Glomerular endothelial cell (primary cell): Measurements from ENCODE around the gene NDUFAF2. TPM values are rescaled to one million over a fixed set of nuclear protein-coding genes. Genes with fewer than 3 reads are reported as not detected.
"Not testable (repeated sequence)": the region's sequence is repeated elsewhere in the genome, so short reads cannot be mapped to it uniquely, and the experiment has no call there.

Source experiments
- DNase-seq: peaks from one replicate; pipeline ENCODE4 v3.0.0-alpha.2; 2011; ENCODE audit warnings: low read depth, low spot score; ENCODE audit errors: extremely low read depth
- total RNA-seq: library from RNA; depleted of rRNA; stranded (reverse); fragments of >200 nt; gene quantifications from 2 replicates; pipeline ENCODE4 v1.2.3, GENCODE V29; 2015

The NDUFAF2 gene
- total RNA-seq, 1 donor from 2014 or later, result 22.3 TPM

DNA sequence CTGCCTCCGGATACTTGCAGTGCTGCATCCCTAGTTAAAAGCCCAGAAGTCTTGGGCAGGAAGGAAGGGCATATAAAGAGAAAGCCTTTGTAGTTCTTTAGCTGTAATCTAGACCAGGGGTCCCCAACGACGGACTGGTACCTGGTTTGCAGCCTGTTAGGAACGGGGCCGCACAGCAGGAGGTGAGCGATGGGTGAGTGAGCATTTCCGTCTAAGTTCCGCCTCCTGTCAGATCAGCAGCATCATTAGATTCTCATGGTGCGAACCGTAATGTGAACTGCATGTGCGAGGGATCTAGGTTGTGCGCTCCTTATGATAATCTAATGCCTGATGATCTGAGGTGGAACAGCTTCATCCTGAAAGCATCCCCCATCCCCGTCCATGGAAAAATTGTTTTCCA lies 218.9 kb downstream of the NDUFAF2 start:
- no peak for DNase-seq

DNA sequence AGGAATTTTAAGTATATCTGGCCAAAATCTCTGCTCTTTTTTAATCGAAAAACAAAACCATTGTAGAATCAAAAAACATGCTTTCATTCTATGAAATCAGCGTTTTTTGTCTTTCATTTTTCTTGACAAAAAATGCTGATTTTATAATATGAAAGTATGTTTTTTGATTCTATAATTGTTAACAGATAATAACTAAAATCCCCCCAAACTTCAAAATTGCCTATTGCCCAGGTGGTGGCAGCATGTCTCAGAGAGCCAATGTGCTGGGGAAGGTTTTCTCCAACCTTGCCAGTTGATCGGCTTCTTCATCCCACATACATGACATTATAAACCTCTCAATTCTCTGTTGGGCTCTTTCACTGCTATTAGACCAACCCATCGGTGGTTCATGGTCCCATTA lies 222.4 kb downstream of the NDUFAF2 start:
- no peak for DNase-seq

DNA sequence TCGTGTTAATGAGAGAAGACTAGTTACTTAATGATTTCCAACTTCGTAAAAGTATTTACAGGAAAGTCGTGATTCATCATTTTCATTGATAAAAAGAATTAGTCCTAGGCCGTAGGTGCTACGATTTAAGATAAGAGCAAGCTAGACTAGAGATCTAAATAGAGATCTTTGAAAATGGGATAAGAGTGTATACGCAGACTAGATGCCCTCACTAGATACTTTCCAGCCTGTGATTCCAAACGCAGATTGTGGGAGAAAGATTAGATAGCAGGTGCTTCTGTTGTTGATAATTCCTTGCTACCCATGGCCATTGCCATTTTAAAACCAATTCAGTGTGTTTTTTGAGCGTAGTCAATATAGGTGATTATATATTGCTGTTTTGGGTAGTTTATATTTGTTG lies 223.9 kb downstream of the NDUFAF2 start:
- DNase-seq, result no peak

DNA sequence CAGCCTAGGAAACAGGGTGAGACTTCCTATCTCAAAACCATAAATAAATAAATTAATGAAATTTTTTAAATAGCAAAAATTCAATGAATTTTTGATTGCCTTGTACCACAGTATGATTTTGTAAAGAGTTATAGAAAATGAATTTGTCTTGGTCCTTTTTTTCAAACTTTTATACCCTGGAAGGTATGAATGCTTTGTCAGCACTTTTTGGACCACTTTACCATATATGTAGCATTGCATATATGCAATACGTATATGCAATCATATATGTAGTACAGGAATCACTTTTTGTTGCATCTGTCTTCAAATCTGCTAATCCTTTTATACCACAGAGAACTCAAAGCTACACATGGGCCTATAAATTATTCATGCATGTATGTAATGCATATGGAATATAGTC lies 226.5 kb downstream of the NDUFAF2 start:
- DNase-seq, result no peak

DNA sequence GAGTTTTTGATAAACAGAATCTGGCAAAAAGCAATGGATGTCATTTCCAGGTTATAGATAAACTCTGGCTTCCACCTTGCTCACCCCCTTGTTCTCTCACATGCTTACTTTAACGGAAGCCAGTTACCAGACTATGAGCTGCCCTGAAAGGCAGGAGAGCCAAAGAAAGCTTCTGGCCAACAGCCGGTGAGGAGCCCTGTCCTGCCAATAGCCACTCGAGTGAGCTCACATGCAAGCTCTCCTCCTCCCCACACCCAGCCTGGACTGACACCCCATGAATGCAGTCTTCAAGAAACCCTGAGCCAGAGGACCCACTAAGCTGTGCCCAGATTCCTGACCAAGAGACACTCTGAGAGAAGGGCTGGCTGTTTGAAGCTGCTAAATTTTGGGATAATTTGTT lies 231.6 kb downstream of the NDUFAF2 start:
- no peak for DNase-seq

DNA sequence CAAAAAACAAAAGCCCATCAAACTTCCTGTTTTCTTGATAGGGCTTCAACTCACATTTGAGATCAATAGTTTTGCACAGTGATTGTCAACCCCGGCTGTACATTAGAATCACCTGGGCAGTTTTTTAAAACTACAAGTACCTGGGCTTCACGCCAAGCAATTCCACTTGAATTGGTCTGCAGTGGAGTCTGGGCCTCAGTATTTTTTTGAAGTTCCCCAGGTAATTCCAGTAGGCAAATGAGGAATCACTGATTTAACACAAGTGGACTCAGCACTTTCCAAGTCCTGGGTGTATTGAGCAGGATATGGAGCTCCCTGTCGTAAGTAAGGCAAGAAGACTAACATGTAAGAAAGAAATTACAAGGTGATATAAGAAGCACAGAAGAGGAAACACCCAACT lies 232.1 kb downstream of the NDUFAF2 start:
- no peak for DNase-seq

DNA sequence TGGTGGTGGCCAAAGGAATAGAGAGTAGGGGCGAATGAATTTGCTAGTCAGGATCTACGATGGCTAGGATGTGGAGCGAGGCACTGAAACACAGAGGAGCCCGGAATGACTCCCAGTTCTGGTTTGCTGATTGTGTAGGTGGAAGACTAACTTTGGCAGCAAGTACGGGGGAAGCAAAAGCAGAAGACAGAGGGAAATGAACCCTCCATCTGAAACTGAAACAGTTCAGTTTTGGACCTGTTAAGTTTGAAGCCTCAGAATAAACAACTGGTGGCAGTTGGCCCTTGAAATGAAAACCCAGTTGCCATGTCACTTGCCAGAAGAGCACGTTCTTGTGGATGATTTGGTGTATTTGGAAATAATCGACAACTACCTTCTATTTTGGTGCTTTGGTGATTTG lies 232.7 kb downstream of the NDUFAF2 start:
- DNase-seq, result no peak

DNA sequence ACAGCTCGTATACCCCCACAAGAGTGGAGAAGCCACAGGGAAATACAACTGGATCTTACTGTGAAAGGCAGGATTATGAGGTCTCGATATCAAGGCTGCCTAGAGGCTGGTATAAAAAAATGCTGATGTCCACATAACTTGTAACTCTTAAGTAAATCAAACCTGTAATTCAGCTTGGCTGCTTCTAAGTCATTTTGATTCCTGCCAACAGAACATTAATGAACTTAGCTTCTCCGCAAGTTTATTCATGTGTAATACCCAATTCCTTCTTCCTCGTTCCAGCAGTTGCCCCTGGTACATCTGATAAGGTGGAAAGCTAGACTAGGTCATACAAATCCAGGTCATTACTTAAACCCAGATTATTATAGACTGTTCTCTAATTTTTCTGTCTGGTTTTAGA lies 233.7 kb downstream of the NDUFAF2 start:
- no peak for DNase-seq

DNA sequence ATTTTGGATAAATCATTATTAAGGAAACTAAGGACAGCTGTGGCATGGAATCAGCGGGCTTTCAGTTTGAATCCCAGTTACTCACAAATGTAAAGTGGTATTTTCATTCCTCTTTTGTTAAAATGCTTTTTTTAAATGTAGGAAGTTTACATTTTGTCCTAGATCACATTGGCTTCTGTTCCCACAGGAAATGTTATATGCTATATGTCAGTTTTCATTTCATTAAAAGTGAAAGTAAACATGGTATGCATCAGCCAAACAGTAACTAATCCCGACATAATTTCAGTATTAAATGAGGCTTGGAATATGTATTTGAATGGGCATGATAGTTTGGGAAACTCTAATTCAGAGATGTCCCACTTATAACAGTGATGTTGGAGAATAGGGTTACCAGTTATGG lies 235.9 kb downstream of the NDUFAF2 start:
- DNase-seq, result no peak

DNA sequence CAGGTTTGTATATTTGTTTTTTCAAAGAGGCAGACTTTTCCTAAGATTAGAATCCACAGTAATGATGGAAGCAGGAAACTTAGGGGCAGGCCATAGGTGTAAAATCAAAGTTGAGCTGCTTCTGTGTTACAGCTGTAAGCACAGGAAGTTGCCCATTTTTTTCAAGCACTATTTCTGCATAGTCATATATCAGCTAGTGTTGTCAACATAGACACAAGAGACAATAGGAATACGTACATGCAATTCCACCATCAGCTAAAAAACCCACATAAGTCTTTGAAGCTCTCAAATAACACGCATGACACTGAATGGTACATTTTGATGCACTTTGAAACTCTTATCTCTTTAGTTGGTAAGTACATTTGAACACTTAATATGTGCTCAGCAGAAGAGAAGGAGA lies 237.4 kb downstream of the NDUFAF2 start:
- DNase-seq, result no peak

DNA sequence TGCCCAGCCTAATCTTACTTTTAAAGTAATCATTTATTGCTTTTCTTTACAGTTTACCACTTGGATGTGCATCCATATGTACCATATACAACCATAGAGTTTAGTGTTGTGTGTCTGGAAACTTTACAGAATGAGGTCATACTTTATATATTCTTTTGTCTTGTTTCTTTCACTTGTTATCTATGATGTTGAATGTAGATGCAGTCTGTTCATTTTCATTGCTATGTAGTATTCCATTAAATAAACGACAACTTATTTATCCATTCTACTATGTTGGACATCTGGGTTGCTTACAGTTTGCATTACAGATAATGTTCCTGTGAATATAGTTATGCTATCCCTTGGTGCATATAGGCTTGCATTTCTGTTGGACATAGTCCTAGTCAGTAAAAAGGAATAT lies 238.5 kb downstream of the NDUFAF2 start:
- DNase-seq, result no peak

DNA sequence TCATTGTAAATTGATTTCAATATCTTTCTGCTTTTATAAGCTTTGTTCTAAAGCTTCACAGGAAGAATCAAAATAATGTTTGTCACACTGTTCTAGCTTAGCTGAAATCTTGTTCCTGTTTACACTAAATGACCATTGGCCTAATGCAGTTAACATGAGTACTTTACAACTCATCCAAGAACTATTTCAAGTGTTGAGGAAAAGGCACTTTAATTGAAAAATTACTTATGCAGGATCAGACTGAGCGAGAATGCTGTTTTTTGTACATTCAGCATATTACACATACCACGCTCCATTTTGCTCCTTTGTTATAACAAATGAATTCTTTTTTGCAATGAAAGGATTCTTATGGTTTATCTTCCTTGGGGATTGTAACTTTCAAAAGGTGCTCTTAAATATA lies 239.7 kb downstream of the NDUFAF2 start:
- no peak for DNase-seq

DNA sequence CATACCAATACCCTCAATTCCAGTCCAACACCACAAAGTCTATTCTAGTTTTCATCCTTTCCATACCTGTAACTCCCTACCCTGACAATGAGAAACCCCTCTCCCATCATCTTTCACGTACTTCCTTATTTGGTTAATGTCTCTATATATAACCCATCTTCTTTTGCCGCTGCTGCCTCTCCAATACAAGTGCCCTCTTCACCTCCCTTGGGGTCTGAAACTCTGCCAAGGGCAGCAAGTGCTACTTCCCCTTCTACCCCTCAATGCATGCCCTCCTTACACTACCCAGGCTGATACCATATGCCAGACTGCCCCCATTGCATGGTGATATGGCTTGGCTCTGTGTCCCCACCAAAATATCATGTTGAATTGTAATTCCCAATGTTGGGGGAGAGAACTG lies 241.6 kb downstream of the NDUFAF2 start:
- no peak for DNase-seq

DNA sequence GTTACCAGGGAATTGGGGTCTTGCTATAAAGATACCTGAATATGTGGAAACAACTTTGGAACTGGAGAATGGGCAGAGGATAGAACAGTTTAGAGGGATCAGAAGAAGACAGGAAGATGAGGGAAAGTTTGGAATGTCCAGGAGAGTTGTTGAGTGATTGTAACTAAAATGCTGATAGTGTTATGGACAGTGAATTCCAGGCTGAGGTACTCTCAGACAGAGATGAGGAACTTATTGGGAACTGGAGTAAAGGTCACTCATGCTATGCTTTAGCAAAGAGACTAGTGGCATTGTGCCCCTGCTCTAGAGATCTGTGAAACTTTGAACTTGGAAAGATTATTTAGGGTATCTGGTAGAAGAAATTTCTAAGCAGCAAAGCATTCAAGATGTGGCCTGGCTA lies 242.3 kb downstream of the NDUFAF2 start:
- not testable (repeated sequence) for DNase-seq

DNA sequence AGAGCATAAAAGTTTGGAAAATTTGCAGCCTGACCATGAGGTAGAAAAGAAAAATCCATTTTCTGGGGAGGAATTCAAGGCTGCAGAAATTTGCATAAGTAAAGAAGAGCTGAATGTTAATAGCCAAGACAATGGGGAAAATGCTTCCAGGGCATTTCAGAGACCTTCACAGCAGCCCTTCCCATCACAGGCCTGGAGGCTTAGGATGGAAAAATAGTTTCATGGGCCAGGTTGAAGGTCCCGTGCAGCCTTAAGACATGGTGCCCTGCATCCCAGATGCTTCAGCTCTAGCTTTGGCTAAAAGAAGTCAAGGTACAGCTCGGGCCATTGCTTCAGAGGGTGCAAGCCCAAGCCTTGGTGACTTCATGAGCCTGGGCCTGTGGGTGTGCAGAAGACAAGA lies 242.8 kb downstream of the NDUFAF2 start:
- not testable (repeated sequence) for DNase-seq

DNA sequence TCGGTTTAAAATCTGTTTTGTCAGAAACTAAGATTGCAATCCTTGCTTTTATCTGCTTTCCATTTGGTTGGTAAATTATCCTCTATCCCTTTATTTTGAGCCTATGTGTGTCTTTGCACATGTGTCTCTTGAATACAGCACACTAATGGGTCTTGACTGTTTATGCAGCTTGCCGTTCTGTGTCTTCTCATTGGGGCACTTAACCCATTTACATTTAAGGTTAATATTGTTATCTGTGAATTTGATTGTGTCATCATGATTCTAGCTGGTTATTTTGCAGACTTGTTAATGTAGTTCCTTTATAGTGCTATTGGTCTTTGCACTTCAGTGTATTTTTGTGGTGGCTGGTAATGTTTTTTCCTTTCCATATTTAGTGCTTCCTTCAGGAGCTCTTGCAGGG lies 253.6 kb downstream of the NDUFAF2 start:
- DNase-seq, result no peak

DNA sequence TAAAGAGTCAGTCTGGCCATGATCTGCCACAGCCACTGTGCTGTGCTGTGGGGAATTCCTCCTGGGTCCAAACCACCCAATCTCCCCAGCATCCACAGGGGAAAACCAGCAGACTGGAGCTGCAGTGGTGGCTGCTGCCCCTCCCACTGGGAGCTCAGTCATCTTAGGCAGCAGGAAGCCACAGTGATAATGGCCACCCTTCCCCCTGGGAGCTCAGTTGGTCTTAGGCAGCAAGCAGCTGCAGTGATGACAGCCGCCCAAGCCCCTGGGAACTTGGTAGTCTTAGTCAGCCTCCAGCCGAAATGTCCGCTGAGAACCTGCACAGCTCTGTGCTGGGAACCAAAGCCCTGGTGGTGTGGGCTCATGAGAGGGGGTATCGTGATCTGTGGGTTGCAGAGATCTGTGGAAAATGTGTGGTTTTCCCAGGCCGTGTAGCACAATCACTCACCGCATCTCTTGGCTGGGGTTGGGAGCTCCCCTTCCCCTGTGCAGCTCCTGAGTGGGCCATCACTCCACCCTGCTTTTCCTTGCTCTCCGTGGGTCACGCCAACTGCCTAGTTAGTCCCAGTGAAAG lies 255.7 kb downstream of the NDUFAF2 start:
- no peak for DNase-seq

DNA sequence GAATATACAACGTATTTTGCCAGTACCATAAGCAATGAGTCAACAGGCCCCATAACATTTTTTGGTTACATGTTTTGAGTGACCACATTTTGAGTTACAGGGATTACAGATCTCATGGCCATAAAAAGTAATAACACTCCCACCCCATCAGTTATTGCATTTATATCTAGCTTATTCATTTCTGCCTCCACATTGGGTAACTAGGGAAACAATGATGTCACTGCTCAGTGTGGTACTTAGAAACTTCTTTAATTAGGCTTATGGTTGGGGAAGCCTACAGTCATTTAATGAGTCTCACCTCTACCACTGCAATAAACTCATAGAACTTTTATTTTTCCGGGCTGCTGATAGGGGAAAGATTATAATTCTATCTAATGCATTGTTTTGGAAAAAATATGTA lies 257.2 kb downstream of the NDUFAF2 start:
- no peak for DNase-seq

Other genes with a start within 250 kb of the NDUFAF2 start
- gene DEPDC1B, start 245.0 kb upstream of the NDUFAF2 start, total RNA-seq, result 1.0 and 3.4 TPM in 2 replicates
- 0.73 TPM in 1 of 2 replicates, not detected in the other for gene ELOVL7, start 100.9 kb upstream of the NDUFAF2 start, total RNA-seq
- 9.6 and 11.1 TPM in 2 replicates for gene ERCC8, start 135 bp upstream of the NDUFAF2 start, total RNA-seq
- gene SMIM15, start 217.3 kb downstream of the NDUFAF2 start, total RNA-seq, result 34.1 and 34.3 TPM in 2 replicates